ENCODE data around the gene SUN3.

Gene SUN3, protein sequence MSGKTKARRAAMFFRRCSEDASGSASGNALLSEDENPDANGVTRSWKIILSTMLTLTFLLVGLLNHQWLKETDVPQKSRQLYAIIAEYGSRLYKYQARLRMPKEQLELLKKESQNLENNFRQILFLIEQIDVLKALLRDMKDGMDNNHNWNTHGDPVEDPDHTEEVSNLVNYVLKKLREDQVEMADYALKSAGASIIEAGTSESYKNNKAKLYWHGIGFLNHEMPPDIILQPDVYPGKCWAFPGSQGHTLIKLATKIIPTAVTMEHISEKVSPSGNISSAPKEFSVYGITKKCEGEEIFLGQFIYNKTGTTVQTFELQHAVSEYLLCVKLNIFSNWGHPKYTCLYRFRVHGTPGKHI

GRCh38 chr7:48028938-48029337 is at the start of gene SUN3:
Gene SUN3, minus strand, starts transcription at chr7:48029107. Its CDS starts 169 bp downstream, at chr7:48028938.
- H3K4me3 ChIP-seq (ENCODE audit: low read length): no peak within 1 kb of the TSS
- H3K36me3 ChIP-seq (ENCODE audit: control insufficient read depth, insufficient read depth, low read length, severe bottlenecking): no peaks in the 10 kb centered on the region
- H3K9me3 ChIP-seq (ENCODE audit: control insufficient read depth, low read length): peaks cover 16% of the 10 kb centered on the region
- no peaks in the 10 kb centered on the region for H3K4me1 ChIP-seq (ENCODE audit: control insufficient read depth, insufficient read depth, low read length)
- H3K27me3 ChIP-seq (replicated peaks; ENCODE audit: control insufficient read depth, insufficient read depth, low read length): peaks cover 3% of the 10 kb centered on the region
- no peak for DNase-seq (ENCODE audit: low read depth)
- no peak within 1 kb of the TSS for H3K9ac ChIP-seq (ENCODE audit: low read length)

DNA sequence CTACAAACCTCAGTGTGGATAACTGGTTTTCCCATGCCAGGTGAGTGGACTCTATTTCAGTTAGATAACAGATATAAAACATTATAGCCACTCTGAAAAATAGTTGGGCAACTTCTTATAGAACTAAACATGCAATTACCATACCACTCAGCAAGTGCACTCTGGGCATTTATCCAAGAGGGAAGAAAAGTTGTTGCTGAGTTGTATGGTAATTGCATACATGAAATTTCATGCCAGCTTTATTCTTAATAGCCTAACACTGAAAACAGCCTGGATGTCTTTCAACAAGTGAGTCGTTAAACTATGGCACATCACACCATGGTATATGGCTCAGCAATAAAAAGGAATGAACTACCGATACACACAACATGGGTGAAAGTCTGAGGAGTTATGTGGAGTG is 49.6 kb upstream of the SUN3 start:
- no peak for DNase-seq (ENCODE audit: low read depth)
- peaks cover 12% of the 10 kb centered on the region for H3K4me1 ChIP-seq (ENCODE audit: control insufficient read depth, insufficient read depth, low read length)
- no peaks in the 10 kb centered on the region for H3K9me3 ChIP-seq (ENCODE audit: control insufficient read depth, low read length)
- no peaks in the 10 kb centered on the region for H3K36me3 ChIP-seq (ENCODE audit: control insufficient read depth, insufficient read depth, low read length, severe bottlenecking)
- H3K4me3 ChIP-seq (ENCODE audit: low read length): no peak overlapping the region
- H3K9ac ChIP-seq (ENCODE audit: low read length): no peak overlapping the region
- H3K27me3 ChIP-seq (replicated peaks; ENCODE audit: control insufficient read depth, insufficient read depth, low read length): peaks cover 5% of the 10 kb centered on the region

DNA sequence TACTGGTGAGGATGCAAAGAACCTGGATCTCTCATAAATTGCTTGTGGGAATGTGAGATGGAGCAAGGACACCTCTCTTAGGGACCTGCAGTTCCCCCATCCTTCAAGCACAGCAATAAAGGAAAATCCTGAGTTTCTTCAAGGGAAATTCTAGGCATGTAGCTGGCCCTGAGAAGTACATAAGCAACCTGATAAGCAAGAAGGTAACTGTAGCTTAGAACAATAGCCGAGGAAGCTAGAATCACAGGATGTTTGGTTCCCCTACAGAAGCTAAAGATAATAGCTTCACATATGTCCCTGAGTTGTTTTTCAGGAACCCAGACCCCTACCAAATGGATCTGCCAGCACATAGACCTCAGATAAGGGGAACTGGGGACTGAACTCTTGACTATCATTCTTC is 48.5 kb upstream of the SUN3 start:
- Histone ChIP-seq H3K27me3 (replicated peaks; ENCODE audit: control insufficient read depth, insufficient read depth, low read length) (peaks cover 5% of the 10 kb centered on the region), H3K9me3 (ENCODE audit: control insufficient read depth, low read length) (no peaks in the 10 kb centered on the region), H3K36me3 (ENCODE audit: control insufficient read depth, insufficient read depth, low read length, severe bottlenecking) (no peaks in the 10 kb centered on the region), H3K4me3 (ENCODE audit: low read length) (no peak overlapping the region), H3K4me1 (ENCODE audit: control insufficient read depth, insufficient read depth, low read length) (peaks cover 8% of the 10 kb centered on the region), H3K9ac (ENCODE audit: low read length) (no peak overlapping the region)
- DNase-seq (ENCODE audit: low read depth): no peak

DNA sequence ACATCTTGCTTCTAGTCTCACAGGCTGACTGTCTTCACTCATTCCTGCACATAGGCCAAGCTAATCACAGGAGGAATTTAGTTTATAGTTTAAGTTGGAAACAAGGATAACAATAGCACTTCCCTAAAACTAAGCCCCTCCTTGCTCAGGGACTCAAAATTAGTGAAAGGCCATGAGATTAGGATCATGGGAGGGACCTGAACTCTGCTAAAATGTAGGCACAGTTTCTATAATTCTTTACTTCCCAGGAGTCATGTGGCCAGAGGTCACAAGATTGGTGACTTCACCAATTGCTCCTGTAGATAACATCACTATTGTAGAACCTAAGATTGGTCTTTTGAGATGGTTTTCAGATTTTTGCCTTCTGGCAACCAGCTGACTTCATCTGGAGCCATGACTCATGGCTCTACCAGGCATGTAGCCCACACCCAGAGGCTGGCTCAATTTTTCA is 45.3 kb upstream of the SUN3 start:
- H3K36me3 ChIP-seq (ENCODE audit: control insufficient read depth, insufficient read depth, low read length, severe bottlenecking): no peaks in the 10 kb centered on the region
- no peak overlapping the region for H3K9ac ChIP-seq (ENCODE audit: low read length)
- H3K4me1 ChIP-seq (ENCODE audit: control insufficient read depth, insufficient read depth, low read length): peaks cover 8% of the 10 kb centered on the region
- peak; percentile 54 for DNase-seq (ENCODE audit: low read depth)
- H3K9me3 ChIP-seq (ENCODE audit: control insufficient read depth, low read length): peaks cover 6% of the 10 kb centered on the region
- H3K27me3 ChIP-seq (replicated peaks; ENCODE audit: control insufficient read depth, insufficient read depth, low read length): no peaks in the 10 kb centered on the region
- no peak overlapping the region for H3K4me3 ChIP-seq (ENCODE audit: low read length)

- no peaks in the 10 kb centered on the region for H3K36me3 ChIP-seq (ENCODE audit: control insufficient read depth, insufficient read depth, low read length, severe bottlenecking)
- H3K27me3 ChIP-seq (replicated peaks; ENCODE audit: control insufficient read depth, insufficient read depth, low read length): no peaks in the 10 kb centered on the region
- H3K4me3 ChIP-seq (ENCODE audit: low read length): no peak overlapping the region
- no peak overlapping the region for H3K9ac ChIP-seq (ENCODE audit: low read length)
- H3K4me1 ChIP-seq (ENCODE audit: control insufficient read depth, insufficient read depth, low read length): no peaks in the 10 kb centered on the region
- peak; percentile 22 for DNase-seq (ENCODE audit: low read depth)
- H3K9me3 ChIP-seq (ENCODE audit: control insufficient read depth, low read length): peaks cover 15% of the 10 kb centered on the region
These were observed 38.6 kb upstream of the SUN3 start for GRCh38 chr7:48067475-48067874.

DNA sequence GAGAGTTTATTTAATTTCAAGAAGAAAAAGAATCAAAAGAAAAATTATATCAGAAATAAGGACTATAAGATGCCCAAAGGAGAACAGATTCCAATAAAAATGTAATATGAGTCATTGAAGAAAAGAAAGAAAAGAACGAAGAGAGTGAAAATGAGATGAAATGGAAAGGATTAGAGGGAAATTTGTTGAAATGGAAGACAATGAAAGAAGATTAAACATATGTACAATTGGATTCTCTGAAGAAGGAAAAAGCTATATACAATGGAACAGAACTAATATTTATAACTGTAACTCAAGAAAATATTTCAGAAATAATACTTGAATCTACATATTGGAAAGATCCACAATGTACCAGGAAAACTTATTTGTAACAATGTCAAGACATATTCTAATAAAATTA is 35.1 kb upstream of the SUN3 start:
- Histone ChIP-seq H3K36me3 (ENCODE audit: control insufficient read depth, insufficient read depth, low read length, severe bottlenecking) (no peaks in the 10 kb centered on the region), H3K27me3 (replicated peaks; ENCODE audit: control insufficient read depth, insufficient read depth, low read length) (no peaks in the 10 kb centered on the region), H3K9ac (ENCODE audit: low read length) (no peak overlapping the region), H3K4me3 (ENCODE audit: low read length) (no peak overlapping the region), H3K9me3 (ENCODE audit: control insufficient read depth, low read length) (peaks cover 10% of the 10 kb centered on the region), H3K4me1 (ENCODE audit: control insufficient read depth, insufficient read depth, low read length) (no peaks in the 10 kb centered on the region)
- DNase-seq (ENCODE audit: low read depth): no peak

DNA sequence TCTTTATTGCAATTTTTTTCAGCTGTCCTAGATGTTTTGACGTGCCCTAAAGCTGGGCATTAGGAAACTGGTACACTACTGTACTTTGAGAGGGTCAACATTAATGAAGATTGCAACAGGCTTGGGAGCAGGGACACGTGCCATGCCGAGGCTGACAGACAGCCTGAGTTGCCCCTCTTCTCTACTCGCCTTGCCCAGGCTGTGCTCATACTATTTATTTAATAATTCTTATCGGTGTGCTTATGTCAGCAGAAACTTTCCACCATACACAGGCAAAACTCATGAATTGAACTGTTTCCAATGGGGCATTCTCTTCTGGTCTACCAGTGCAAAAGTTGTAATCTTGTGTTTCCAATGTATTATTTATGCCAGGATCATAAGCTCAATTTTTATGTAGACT is 30.8 kb upstream of the SUN3 start:
- Histone ChIP-seq H3K36me3 (ENCODE audit: control insufficient read depth, insufficient read depth, low read length, severe bottlenecking) (no peaks in the 10 kb centered on the region), H3K4me3 (ENCODE audit: low read length) (no peak overlapping the region), H3K27me3 (replicated peaks; ENCODE audit: control insufficient read depth, insufficient read depth, low read length) (no peaks in the 10 kb centered on the region), H3K9me3 (ENCODE audit: control insufficient read depth, low read length) (peaks cover 23% of the 10 kb centered on the region), H3K9ac (ENCODE audit: low read length) (no peak overlapping the region), H3K4me1 (ENCODE audit: control insufficient read depth, insufficient read depth, low read length) (no peaks in the 10 kb centered on the region)
- no peak for DNase-seq (ENCODE audit: low read depth)

DNA sequence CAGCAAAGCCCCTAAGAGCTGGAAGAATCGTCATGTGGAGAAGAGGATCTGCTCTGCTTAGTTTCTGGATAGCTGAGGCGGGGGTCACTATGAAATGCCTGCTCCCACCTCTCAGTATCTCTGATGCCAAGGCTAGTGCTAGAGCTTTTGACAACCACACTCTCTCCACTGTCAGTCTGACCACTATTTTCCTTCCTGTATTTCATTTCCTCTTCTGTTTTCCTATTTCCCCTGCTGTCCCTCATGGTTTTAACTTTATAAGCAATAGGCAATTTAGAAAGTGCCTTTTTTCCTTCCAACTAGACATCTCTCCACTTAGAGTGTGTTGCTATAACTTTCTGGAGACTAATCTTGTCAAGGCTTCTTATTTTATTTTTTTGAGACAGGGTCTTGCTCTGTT is 30.1 kb upstream of the SUN3 start:
- H3K9ac ChIP-seq (ENCODE audit: low read length): no peak overlapping the region
- no peak for DNase-seq (ENCODE audit: low read depth)
- H3K4me3 ChIP-seq (ENCODE audit: low read length): no peak overlapping the region
- no peaks in the 10 kb centered on the region for H3K27me3 ChIP-seq (replicated peaks; ENCODE audit: control insufficient read depth, insufficient read depth, low read length)
- peaks cover 18% of the 10 kb centered on the region for H3K9me3 ChIP-seq (ENCODE audit: control insufficient read depth, low read length)
- no peaks in the 10 kb centered on the region for H3K36me3 ChIP-seq (ENCODE audit: control insufficient read depth, insufficient read depth, low read length, severe bottlenecking)
- no peaks in the 10 kb centered on the region for H3K4me1 ChIP-seq (ENCODE audit: control insufficient read depth, insufficient read depth, low read length)

DNA sequence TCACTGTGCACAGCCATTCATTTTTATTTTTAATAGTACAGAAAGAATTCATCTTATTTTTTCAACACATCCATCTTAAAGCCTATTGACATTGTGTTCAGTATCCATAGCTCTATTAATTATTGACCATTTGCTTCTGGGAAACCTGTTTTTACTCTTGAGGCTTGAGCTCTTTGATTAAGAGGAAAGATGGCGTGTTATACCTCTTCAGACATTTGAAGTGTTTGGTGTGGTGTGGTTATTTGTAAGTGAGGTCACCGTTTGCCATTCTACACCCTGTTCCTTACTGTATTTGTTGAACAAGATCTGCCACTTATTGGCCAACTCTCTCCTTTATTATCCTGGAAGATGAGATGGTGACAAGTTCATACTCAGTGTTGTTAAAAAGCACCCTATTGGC is 24.8 kb upstream of the SUN3 start:
- no peaks in the 10 kb centered on the region for H3K36me3 ChIP-seq (ENCODE audit: control insufficient read depth, insufficient read depth, low read length, severe bottlenecking)
- no peak overlapping the region for H3K9ac ChIP-seq (ENCODE audit: low read length)
- H3K9me3 ChIP-seq (ENCODE audit: control insufficient read depth, low read length): peaks cover 14% of the 10 kb centered on the region
- no peak overlapping the region for H3K4me3 ChIP-seq (ENCODE audit: low read length)
- H3K4me1 ChIP-seq (ENCODE audit: control insufficient read depth, insufficient read depth, low read length): no peaks in the 10 kb centered on the region
- no peaks in the 10 kb centered on the region for H3K27me3 ChIP-seq (replicated peaks; ENCODE audit: control insufficient read depth, insufficient read depth, low read length)
- no peak for DNase-seq (ENCODE audit: low read depth)

DNA sequence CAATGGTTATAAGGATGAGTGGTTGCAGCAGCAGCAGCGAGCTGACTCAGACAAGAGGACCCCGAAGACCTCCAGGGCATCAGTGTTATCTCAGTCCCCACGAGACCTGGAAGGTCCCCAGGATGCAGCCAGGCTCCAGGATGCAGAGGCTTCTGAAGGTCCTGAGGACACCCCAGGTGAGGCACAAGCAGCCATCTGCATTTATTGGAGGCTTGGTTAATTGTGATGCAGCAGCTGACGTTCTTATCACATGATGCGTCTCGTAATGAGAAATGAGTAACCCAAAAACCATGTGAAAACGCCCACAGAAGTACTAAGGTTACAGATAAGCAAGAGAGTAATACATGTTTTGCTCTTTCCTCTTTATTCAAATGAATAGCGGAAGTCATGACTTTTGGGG is 23.8 kb upstream of the SUN3 start:
- no peak overlapping the region for H3K9ac ChIP-seq (ENCODE audit: low read length)
- DNase-seq (ENCODE audit: low read depth): no peak
- no peaks in the 10 kb centered on the region for H3K27me3 ChIP-seq (replicated peaks; ENCODE audit: control insufficient read depth, insufficient read depth, low read length)
- H3K4me1 ChIP-seq (ENCODE audit: control insufficient read depth, insufficient read depth, low read length): no peaks in the 10 kb centered on the region
- no peak overlapping the region for H3K4me3 ChIP-seq (ENCODE audit: low read length)
- peaks cover 12% of the 10 kb centered on the region for H3K9me3 ChIP-seq (ENCODE audit: control insufficient read depth, low read length)
- H3K36me3 ChIP-seq (ENCODE audit: control insufficient read depth, insufficient read depth, low read length, severe bottlenecking): no peaks in the 10 kb centered on the region

DNA sequence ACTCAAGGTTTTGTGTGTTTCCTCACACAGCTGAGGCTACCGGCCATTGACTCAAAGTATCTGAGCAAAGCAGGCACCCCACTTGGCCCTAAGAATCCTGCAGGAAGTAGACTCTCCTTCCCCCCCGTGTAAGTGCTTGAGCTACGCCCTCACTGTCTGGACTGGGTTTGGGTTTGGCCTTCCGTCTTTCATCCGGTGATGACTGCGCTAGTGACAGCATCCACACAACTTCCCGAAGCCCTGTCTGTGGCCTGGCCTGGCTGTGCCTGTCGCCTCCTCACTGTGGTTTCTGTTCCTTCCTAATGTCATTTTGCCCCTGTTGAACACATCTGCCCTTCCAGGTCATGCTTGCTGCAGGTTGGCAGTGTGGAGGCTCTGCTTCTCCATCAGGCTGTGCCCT is 20.9 kb upstream of the SUN3 start:
- Histone ChIP-seq H3K36me3 (ENCODE audit: control insufficient read depth, insufficient read depth, low read length, severe bottlenecking) (no peaks in the 10 kb centered on the region), H3K9ac (ENCODE audit: low read length) (no peak overlapping the region), H3K4me1 (ENCODE audit: control insufficient read depth, insufficient read depth, low read length) (no peaks in the 10 kb centered on the region), H3K4me3 (ENCODE audit: low read length) (no peak overlapping the region), H3K27me3 (replicated peaks; ENCODE audit: control insufficient read depth, insufficient read depth, low read length) (peaks cover 6% of the 10 kb centered on the region), H3K9me3 (ENCODE audit: control insufficient read depth, low read length) (no peaks in the 10 kb centered on the region)
- DNase-seq (ENCODE audit: low read depth): no peak

GRCh38 chr7:48048113-48048512 is 19.2 kb upstream of the SUN3 start:
- Histone ChIP-seq H3K4me3 (ENCODE audit: low read length) (no peak overlapping the region), H3K27me3 (replicated peaks; ENCODE audit: control insufficient read depth, insufficient read depth, low read length) (peaks cover 6% of the 10 kb centered on the region), H3K9ac (ENCODE audit: low read length) (no peak overlapping the region), H3K4me1 (ENCODE audit: control insufficient read depth, insufficient read depth, low read length) (no peaks in the 10 kb centered on the region), H3K36me3 (ENCODE audit: control insufficient read depth, insufficient read depth, low read length, severe bottlenecking) (no peaks in the 10 kb centered on the region), H3K9me3 (ENCODE audit: control insufficient read depth, low read length) (no peaks in the 10 kb centered on the region)
- no peak for DNase-seq (ENCODE audit: low read depth)

Data from adipocyte (in vitro differentiated cells).